H1 (cell line): ENCODE data around the gene LMNA. TPM values are rescaled to one million over a fixed set of nuclear protein-coding genes. Genes with fewer than 3 reads are reported as not detected.

Experiments
- BCL11A ChIP-seq, 2 experiments: IDR thresholded peaks; one replicate each; pipeline ENCODE4 v1.6.1; 2011; ENCODE audit warnings: low read depth in 2 of 2, low read length in 2 of 2, mild to moderate bottlenecking in 2 of 2
- CBX5 ChIP-seq: fragments of 300-800, 300-1000 bp; sonication (generic); IDR thresholded peaks from 2 replicates; pipeline ENCODE4 v1.7.1; 2016; ENCODE audit warnings: antibody characterized with exemption, low read length, low read depth
- EP300 ChIP-seq, 2 experiments: IDR thresholded peaks; 1 replicate in 1 of 2; 2 replicates in 1 of 2; pipeline ENCODE4 v1.6.1; 2011 to 2012; ENCODE audit warnings: low read depth in 2 of 2, low read length in 2 of 2, mild to moderate bottlenecking in 2 of 2, borderline replicate concordance in 1 of 2, inconsistent platforms in 1 of 2, moderate library complexity in 1 of 2
- KDM4A ChIP-seq: IDR thresholded peaks from one replicate; pipeline ENCODE4 v1.7.1; 2012; ENCODE audit warnings: low read depth, mild to moderate bottlenecking, moderate library complexity, low read length, inconsistent platforms; ENCODE audit not compliant: severe bottlenecking
- NRF1 ChIP-seq: IDR thresholded peaks from 2 replicates; pipeline ENCODE4 v1.6.1; 2011; ENCODE audit warnings: mild to moderate bottlenecking, low read depth, low read length, improper control_type of control experiment
- TAF1 ChIP-seq: IDR thresholded peaks from 2 replicates; pipeline ENCODE4 v1.6.1; 2011; ENCODE audit warnings: mild to moderate bottlenecking, low read depth, low read length
- polyA plus RNA-seq, 7 experiments: library from polyadenylated mRNA; depleted of rRNA in 3 of 7; stranded (reverse) in 5 of 7; unstranded in 2 of 7; fragments of >200 nt in 5 of 7; fragments of 200-250 nt in 2 of 7; gene quantifications; 1 replicate in 5 of 7; 2 replicates in 1 of 7; 4 replicates in 1 of 7; pipeline versions ENCODE4 v1.2.1 to v1.2.3, GENCODE V29; 2011 to 2013; ENCODE audit warnings: missing spikeins in 2 of 7, mixed read lengths in 2 of 7
- total RNA-seq: library from RNA; stranded (reverse); fragmentation: NEBNext Ultra II Directional; extraction: Animal tissue kit (Norgen Biotek cat#: 25700); gene quantifications from 2 replicates; pipeline ENCODE4 v1.2.1, GENCODE V29; 2021
- TF ChIP-seq, protein P1 (sequence below): fragments of 300-600 bp; sonication (generic); IDR thresholded peaks from 2 replicates; pipeline ENCODE4 v1.7.1; 2012; ENCODE audit warnings: low read length, moderate library complexity, mild to moderate bottlenecking, inconsistent platforms; ENCODE audit not compliant: insufficient replicate concordance

The LMNA gene
- total and polyA plus RNA-seq, 2 of the 8 experiments (the other 6 are each of a cell fraction or from before 2014, with no cell fraction given) = 25.8 to 46.8 TPM

DNA sequence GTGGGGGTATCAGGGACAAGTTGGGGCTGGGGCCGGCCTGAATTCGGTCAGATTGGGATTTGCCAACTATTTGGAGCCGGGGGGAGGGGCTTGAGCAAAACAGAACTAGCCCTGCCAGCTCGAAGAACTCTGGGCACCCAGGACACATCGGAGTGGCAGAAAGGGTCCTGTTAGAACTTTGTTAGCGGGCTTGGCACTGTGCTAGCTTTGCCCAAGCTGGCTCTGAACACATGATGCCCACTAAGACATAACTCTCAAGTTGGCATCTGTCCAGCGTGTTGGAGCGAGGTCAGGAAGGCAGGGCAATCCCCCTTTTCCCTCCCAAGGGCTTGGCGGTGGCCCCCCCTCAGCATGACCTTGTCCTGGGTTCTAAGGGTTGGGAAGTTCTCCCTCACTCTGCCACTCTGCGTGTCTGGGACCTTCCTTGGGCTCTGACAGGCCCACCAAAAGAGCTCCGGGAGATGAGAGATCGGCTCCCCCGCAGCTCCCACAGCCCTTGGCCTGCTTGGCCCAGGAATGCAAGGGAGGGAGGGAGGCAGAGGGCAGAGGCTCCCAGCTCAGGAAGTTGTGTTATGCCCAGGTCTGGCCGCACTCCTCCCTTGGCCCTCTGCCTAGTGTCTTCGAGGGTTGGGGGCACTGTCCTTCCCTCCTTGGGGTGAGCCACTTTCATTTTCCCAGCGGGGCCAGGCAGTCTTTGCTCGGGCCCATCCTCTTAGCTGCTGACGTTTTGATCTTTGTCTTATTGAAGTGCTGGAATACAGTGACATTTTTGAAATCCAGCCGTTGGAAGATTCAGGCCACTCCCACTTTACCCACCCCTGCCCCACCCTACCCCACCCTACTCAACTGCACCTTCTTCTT is 1.2 kb downstream of the LMNA start (continued):
- TF ChIP-seq EP300 (IDR thresholded peaks at IDR 0.05; ENCODE audit: borderline replicate concordance in 1 of 2, low read depth in 2 of 2, low read length in 2 of 2) = no peak
- TF ChIP-seq BCL11A (IDR thresholded peaks at IDR 0.05; ENCODE audit: low read depth in 2 of 2, low read length in 2 of 2) = no peak
- no peak for TF ChIP-seq CBX5
- TF ChIP-seq TAF1 = no peak
- TF ChIP-seq, protein P1, sequence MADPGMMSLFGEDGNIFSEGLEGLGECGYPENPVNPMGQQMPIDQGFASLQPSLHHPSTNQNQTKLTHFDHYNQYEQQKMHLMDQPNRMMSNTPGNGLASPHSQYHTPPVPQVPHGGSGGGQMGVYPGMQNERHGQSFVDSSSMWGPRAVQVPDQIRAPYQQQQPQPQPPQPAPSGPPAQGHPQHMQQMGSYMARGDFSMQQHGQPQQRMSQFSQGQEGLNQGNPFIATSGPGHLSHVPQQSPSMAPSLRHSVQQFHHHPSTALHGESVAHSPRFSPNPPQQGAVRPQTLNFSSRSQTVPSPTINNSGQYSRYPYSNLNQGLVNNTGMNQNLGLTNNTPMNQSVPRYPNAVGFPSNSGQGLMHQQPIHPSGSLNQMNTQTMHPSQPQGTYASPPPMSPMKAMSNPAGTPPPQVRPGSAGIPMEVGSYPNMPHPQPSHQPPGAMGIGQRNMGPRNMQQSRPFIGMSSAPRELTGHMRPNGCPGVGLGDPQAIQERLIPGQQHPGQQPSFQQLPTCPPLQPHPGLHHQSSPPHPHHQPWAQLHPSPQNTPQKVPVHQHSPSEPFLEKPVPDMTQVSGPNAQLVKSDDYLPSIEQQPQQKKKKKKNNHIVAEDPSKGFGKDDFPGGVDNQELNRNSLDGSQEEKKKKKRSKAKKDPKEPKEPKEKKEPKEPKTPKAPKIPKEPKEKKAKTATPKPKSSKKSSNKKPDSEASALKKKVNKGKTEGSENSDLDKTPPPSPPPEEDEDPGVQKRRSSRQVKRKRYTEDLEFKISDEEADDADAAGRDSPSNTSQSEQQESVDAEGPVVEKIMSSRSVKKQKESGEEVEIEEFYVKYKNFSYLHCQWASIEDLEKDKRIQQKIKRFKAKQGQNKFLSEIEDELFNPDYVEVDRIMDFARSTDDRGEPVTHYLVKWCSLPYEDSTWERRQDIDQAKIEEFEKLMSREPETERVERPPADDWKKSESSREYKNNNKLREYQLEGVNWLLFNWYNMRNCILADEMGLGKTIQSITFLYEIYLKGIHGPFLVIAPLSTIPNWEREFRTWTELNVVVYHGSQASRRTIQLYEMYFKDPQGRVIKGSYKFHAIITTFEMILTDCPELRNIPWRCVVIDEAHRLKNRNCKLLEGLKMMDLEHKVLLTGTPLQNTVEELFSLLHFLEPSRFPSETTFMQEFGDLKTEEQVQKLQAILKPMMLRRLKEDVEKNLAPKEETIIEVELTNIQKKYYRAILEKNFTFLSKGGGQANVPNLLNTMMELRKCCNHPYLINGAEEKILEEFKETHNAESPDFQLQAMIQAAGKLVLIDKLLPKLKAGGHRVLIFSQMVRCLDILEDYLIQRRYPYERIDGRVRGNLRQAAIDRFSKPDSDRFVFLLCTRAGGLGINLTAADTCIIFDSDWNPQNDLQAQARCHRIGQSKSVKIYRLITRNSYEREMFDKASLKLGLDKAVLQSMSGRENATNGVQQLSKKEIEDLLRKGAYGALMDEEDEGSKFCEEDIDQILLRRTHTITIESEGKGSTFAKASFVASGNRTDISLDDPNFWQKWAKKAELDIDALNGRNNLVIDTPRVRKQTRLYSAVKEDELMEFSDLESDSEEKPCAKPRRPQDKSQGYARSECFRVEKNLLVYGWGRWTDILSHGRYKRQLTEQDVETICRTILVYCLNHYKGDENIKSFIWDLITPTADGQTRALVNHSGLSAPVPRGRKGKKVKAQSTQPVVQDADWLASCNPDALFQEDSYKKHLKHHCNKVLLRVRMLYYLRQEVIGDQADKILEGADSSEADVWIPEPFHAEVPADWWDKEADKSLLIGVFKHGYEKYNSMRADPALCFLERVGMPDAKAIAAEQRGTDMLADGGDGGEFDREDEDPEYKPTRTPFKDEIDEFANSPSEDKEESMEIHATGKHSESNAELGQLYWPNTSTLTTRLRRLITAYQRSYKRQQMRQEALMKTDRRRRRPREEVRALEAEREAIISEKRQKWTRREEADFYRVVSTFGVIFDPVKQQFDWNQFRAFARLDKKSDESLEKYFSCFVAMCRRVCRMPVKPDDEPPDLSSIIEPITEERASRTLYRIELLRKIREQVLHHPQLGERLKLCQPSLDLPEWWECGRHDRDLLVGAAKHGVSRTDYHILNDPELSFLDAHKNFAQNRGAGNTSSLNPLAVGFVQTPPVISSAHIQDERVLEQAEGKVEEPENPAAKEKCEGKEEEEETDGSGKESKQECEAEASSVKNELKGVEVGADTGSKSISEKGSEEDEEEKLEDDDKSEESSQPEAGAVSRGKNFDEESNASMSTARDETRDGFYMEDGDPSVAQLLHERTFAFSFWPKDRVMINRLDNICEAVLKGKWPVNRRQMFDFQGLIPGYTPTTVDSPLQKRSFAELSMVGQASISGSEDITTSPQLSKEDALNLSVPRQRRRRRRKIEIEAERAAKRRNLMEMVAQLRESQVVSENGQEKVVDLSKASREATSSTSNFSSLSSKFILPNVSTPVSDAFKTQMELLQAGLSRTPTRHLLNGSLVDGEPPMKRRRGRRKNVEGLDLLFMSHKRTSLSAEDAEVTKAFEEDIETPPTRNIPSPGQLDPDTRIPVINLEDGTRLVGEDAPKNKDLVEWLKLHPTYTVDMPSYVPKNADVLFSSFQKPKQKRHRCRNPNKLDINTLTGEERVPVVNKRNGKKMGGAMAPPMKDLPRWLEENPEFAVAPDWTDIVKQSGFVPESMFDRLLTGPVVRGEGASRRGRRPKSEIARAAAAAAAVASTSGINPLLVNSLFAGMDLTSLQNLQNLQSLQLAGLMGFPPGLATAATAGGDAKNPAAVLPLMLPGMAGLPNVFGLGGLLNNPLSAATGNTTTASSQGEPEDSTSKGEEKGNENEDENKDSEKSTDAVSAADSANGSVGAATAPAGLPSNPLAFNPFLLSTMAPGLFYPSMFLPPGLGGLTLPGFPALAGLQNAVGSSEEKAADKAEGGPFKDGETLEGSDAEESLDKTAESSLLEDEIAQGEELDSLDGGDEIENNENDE = no peak
- TF ChIP-seq NRF1 = no peak
- no peak for TF ChIP-seq KDM4A
